H9 (cell line): ENCODE measurements around the gene MYO5B. TPM values are rescaled to one million over a fixed set of nuclear protein-coding genes. Genes with fewer than 3 reads are reported as not detected.
A peak's percentile ranks its signal among the peaks of the same experiment; 100 is the strongest.

ENCODE experiments used
- DNase-seq: peaks from one replicate; pipeline ENCODE4 v3.0.0-alpha.2; 2017
- H2AFZ ChIP-seq: one replicate; pipeline ENCODE4 v1.6.1; 2013; ENCODE audit warnings: mild to moderate bottlenecking, low read length, control low read depth, moderate library complexity
- H2AK5ac ChIP-seq: 2 replicates; pipeline ENCODE4 v1.6.1; 2013; ENCODE audit warnings: low read length, control low read depth, mixed read lengths; ENCODE audit not compliant: insufficient read length
- H2BK120ac ChIP-seq: one replicate; pipeline ENCODE4 v1.6.1; 2013; ENCODE audit warnings: low read depth, mild to moderate bottlenecking, low read length, control low read depth, inconsistent platforms; ENCODE audit not compliant: poor library complexity, severe bottlenecking
- H2BK12ac ChIP-seq: 2 replicates; pipeline ENCODE4 v1.6.1; 2013; ENCODE audit warnings: low read length, control low read depth, mixed read lengths, low read depth; ENCODE audit not compliant: insufficient read length
- H2BK15ac ChIP-seq: 2 replicates; pipeline ENCODE4 v1.6.1; 2013; ENCODE audit warnings: low read depth, low read length, control low read depth
- H2BK20ac ChIP-seq: one replicate; pipeline ENCODE4 v1.6.1; 2013; ENCODE audit warnings: low read depth, mild to moderate bottlenecking, low read length, control low read depth, inconsistent platforms; ENCODE audit not compliant: poor library complexity, severe bottlenecking
- H2BK5ac ChIP-seq: 2 replicates; pipeline ENCODE4 v1.6.1; 2013; ENCODE audit warnings: low read length, control low read depth, mixed read lengths; ENCODE audit not compliant: insufficient read length
- H3K14ac ChIP-seq: 2 replicates; pipeline ENCODE4 v1.6.1; 2013; ENCODE audit warnings: low read length, control low read depth; ENCODE audit not compliant: insufficient read depth
- H3K18ac ChIP-seq: 2 replicates; pipeline ENCODE4 v1.6.1; 2013; ENCODE audit warnings: low read depth, mild to moderate bottlenecking, mixed read lengths, low read length, control low read depth; ENCODE audit not compliant: insufficient read length
- H3K23ac ChIP-seq: 2 replicates; pipeline ENCODE4 v1.6.1; 2013; ENCODE audit warnings: low read length, control low read depth, mixed read lengths, low read depth; ENCODE audit not compliant: insufficient read length
- H3K23me2 ChIP-seq: 2 replicates; pipeline ENCODE4 v1.6.1; 2013; ENCODE audit warnings: low read depth, mild to moderate bottlenecking, mixed read lengths, low read length, control low read depth; ENCODE audit not compliant: insufficient read length, poor library complexity, severe bottlenecking
- H3K27ac ChIP-seq: 2 replicates; pipeline ENCODE4 v1.5.1; 2013; ENCODE audit warnings: low read length, control low read depth, mixed read lengths, low read depth; ENCODE audit not compliant: insufficient read length
- H3K27me3 ChIP-seq: 2 replicates; pipeline ENCODE4 v1.6.1; 2013; ENCODE audit warnings: low read length, control low read depth, inconsistent platforms; ENCODE audit not compliant: insufficient read depth
- H3K4ac ChIP-seq: 2 replicates; pipeline ENCODE4 v1.6.1; 2013; ENCODE audit warnings: low read depth, mild to moderate bottlenecking, control low read depth, inconsistent platforms, low read length, moderate library complexity
- H3K4me1 ChIP-seq: 2 replicates; pipeline ENCODE4 v1.6.1; 2013; ENCODE audit warnings: low read length, control low read depth, inconsistent platforms; ENCODE audit not compliant: insufficient read depth
- H3K4me2 ChIP-seq: 2 replicates; pipeline ENCODE4 v1.6.1; 2013; ENCODE audit warnings: low read length, control low read depth, mixed read lengths; ENCODE audit not compliant: insufficient read length, insufficient read depth
- H3K56ac ChIP-seq: 2 replicates; pipeline ENCODE4 v1.6.1; 2013; ENCODE audit warnings: low read depth, mild to moderate bottlenecking, mixed read lengths, low read length, control low read depth; ENCODE audit not compliant: insufficient read length
- H3K79me1 ChIP-seq: 2 replicates; pipeline ENCODE4 v1.6.1; 2013; ENCODE audit warnings: low read depth, mild to moderate bottlenecking, moderate library complexity, low read length, control low read depth, inconsistent platforms; ENCODE audit not compliant: insufficient read depth, poor library complexity, severe bottlenecking
- H3K79me2 ChIP-seq: 2 replicates; pipeline ENCODE4 v1.6.1; 2013; ENCODE audit warnings: low read length, control low read depth, inconsistent platforms; ENCODE audit not compliant: insufficient read depth
- H3K9ac ChIP-seq: 2 replicates; pipeline ENCODE4 v1.6.1; 2013; ENCODE audit warnings: low read length, control low read depth, mixed read lengths; ENCODE audit not compliant: insufficient read length; ENCODE audit errors: extremely low read depth
- H3K9me3 ChIP-seq: one replicate; pipeline ENCODE4 v1.6.1; 2013; ENCODE audit warnings: low read depth, low read length, inconsistent platforms; ENCODE audit not compliant: control insufficient read depth
- H3T11ph ChIP-seq: one replicate; pipeline ENCODE4 v1.6.1; 2013; ENCODE audit warnings: mild to moderate bottlenecking, low read length, control low read depth, inconsistent platforms
- H4K20me1 ChIP-seq: one replicate; pipeline ENCODE4 v1.6.1; 2013; ENCODE audit not compliant: control insufficient read depth, insufficient read length, insufficient read depth
- H4K5ac ChIP-seq: 2 replicates; pipeline ENCODE4 v1.6.1; 2013; ENCODE audit warnings: low read depth, mild to moderate bottlenecking, mixed read lengths, low read length, control low read depth; ENCODE audit not compliant: insufficient read length
- H4K8ac ChIP-seq: replicated peaks from 2 replicates; pipeline ENCODE4 v1.6.1; 2013; ENCODE audit warnings: low read length, control low read depth, mixed read lengths, low read depth; ENCODE audit not compliant: insufficient read length
- H4K91ac ChIP-seq: 2 replicates; pipeline ENCODE4 v1.6.1; 2013; ENCODE audit warnings: low read depth, mild to moderate bottlenecking, moderate library complexity, mixed read lengths, low read length, control low read depth; ENCODE audit not compliant: insufficient read length
- H3K27ac Mint-ChIP-seq, 3 experiments: 2 replicates in 2 of 3; 3 replicates in 1 of 3; pipeline ENCODE4 v1.8.0; 2020 to 2021; ENCODE audit warnings: mixed read lengths in 3 of 3, mild to moderate bottlenecking in 1 of 3, moderate library complexity in 1 of 3
- H3K27me3 Mint-ChIP-seq: 2 replicates; pipeline ENCODE4 v1.8.0; 2021; ENCODE audit warnings: low read depth, mild to moderate bottlenecking, moderate library complexity, mixed read lengths
- H3K36me3 Mint-ChIP-seq, 3 experiments: 2 replicates in 2 of 3; 3 replicates in 1 of 3; pipeline ENCODE4 v1.8.0; 2020 to 2021; ENCODE audit warnings: low read depth in 3 of 3, mixed read lengths in 3 of 3; ENCODE audit not compliant: insufficient read depth in 1 of 3
- H3K4me1 Mint-ChIP-seq, 2 experiments: 2 replicates each; pipeline ENCODE4 v1.8.0; 2020; ENCODE audit warnings: mixed read lengths in 2 of 2
- H3K4me3 Mint-ChIP-seq, 2 experiments: 2 replicates in 1 of 2; 3 replicates in 1 of 2; pipeline ENCODE4 v1.8.0; 2020 to 2021; ENCODE audit warnings: mild to moderate bottlenecking in 2 of 2, mixed read lengths in 2 of 2, moderate library complexity in 1 of 2
- H3K9me3 Mint-ChIP-seq, 2 experiments: 2 replicates in 1 of 2; 3 replicates in 1 of 2; pipeline ENCODE4 v1.8.0; 2020; ENCODE audit warnings: mild to moderate bottlenecking in 2 of 2, mixed read lengths in 2 of 2, moderate library complexity in 1 of 2
- WGBS: extraction: QIAGEN DNeasy Blood & Tissue Kit; methylation state at CpG from one replicate; pipeline ENCODE4 v1.1.7; 2013; ENCODE audit warnings: missing lambda C conversion rate, low lambda C conversion rate, mixed read lengths; ENCODE audit not compliant: insufficient read length; ENCODE audit errors: extremely low coverage; 5-methylcytosine and 5-hydroxymethylcytosine counted together
- total RNA-seq: library from RNA; stranded (reverse); gene quantifications from 2 replicates; pipeline ENCODE4 v1.2.1, GENCODE V29; 2021
- TF ChIP-seq, protein P1 (sequence below): fragments of 200-600 bp; sonication (generic); conservative IDR thresholded peaks from 3 replicates; pipeline ENCODE4 v1.8.0; 2021; ENCODE audit warnings: antibody characterized with exemption, mild to moderate bottlenecking

Gene MYO5B
- total RNA-seq, 1 experiment from 2014 or later: 9.3 TPM

DNA sequence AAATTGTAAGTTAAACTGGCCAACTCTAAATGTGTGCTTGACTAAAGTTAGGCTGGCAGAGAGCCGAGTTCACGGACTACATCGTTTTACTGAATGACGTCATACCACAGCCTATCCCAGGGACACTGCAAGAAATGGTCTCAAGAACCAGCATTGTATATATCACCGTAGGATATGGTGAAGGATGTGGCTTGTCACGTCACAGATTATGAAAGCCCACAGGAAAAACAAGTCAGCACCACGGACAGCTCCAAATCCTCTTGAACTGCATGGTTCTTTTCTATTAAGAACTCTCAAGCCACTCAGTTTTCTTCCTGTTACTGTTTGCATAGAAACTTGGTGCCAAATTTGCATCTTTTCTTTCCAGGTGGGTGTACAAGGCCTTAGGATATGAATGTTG is 296.5 kb downstream of the MYO5B start:
- Histone ChIP-seq H3K9me3 (no peaks in the 10 kb centered on the region), H2AFZ (no peak overlapping the region), H4K20me1 (no peaks in the 10 kb centered on the region), H3K79me2 (no peaks in the 10 kb centered on the region), H2BK12ac (no peak overlapping the region), H3K23ac (no peak overlapping the region), H2BK20ac (no peak overlapping the region), H2BK5ac (no peak overlapping the region), H4K91ac (no peak overlapping the region), H2BK120ac (no peak overlapping the region), H3T11ph (no peak overlapping the region), H3K23me2 (no peaks in the 10 kb centered on the region), H3K4ac (no peak overlapping the region), H2AK5ac (no peak overlapping the region), H3K27me3 (no peaks in the 10 kb centered on the region), H3K4me2 (no peak overlapping the region), H3K9ac (no peak overlapping the region), H4K5ac (no peak overlapping the region), H2BK15ac (no peak overlapping the region), H3K14ac (no peak overlapping the region), H3K18ac (no peak overlapping the region), H3K4me1 (no peaks in the 10 kb centered on the region), H3K79me1 (no peaks in the 10 kb centered on the region), H3K27ac (no peak overlapping the region), H3K56ac (no peak overlapping the region), H4K8ac (no peak overlapping the region)
- peaks cover 0 to 4% (median 0%) of the 10 kb centered on the region in 3 experiments; a peak in 1 of 7 replicates for H3K36me3 Mint-ChIP-seq
- no peak overlapping the region for H3K27ac Mint-ChIP-seq
- H3K4me3 Mint-ChIP-seq: no peak overlapping the region
- WGBS: no CpG with 5 or more reads among the region's 7 CpGs
- peak; percentile 50 for DNase-seq
- no peaks in the 10 kb centered on the region for H3K27me3 Mint-ChIP-seq
- TF ChIP-seq, protein P1, sequence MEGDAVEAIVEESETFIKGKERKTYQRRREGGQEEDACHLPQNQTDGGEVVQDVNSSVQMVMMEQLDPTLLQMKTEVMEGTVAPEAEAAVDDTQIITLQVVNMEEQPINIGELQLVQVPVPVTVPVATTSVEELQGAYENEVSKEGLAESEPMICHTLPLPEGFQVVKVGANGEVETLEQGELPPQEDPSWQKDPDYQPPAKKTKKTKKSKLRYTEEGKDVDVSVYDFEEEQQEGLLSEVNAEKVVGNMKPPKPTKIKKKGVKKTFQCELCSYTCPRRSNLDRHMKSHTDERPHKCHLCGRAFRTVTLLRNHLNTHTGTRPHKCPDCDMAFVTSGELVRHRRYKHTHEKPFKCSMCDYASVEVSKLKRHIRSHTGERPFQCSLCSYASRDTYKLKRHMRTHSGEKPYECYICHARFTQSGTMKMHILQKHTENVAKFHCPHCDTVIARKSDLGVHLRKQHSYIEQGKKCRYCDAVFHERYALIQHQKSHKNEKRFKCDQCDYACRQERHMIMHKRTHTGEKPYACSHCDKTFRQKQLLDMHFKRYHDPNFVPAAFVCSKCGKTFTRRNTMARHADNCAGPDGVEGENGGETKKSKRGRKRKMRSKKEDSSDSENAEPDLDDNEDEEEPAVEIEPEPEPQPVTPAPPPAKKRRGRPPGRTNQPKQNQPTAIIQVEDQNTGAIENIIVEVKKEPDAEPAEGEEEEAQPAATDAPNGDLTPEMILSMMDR: no peak
- H3K4me1 Mint-ChIP-seq: peaks cover 10 to 14% of the 10 kb centered on the region in 2 experiments; a peak in 3 of 4 replicates
- H3K9me3 Mint-ChIP-seq: no peaks in the 10 kb centered on the region
